ENCODE results near the gene MOV10L1.

The MOV10L1 gene

GRCh38 chr22:50059881-50060262 is 29.9 kb upstream of the MOV10L1 start:
- DNase-seq: no peak

- DNase-seq: no peak
Observed at GRCh38 chr22:50060441-50061140, 29.2 kb upstream of the MOV10L1 start.

GRCh38 chr22:50061141-50061823 is 28.5 kb upstream of the MOV10L1 start:
- no peak for DNase-seq

GRCh38 chr22:50061824-50062355 is 27.9 kb upstream of the MOV10L1 start:
- DNase-seq: no peak

- DNase-seq: no peak
Observed at GRCh38 chr22:50062509-50063135, 27.2 kb upstream of the MOV10L1 start.

GRCh38 chr22:50063589-50064393 is 26.0 kb upstream of the MOV10L1 start:
- DNase-seq: no peak

GRCh38 chr22:50064453-50064852 is 25.4 kb upstream of the MOV10L1 start:
- DNase-seq: no peak

GRCh38 chr22:50067244-50067643 is 22.6 kb upstream of the MOV10L1 start:
- no peak for DNase-seq

- DNase-seq: no peak
Observed at GRCh38 chr22:50068096-50068495, 21.7 kb upstream of the MOV10L1 start.

GRCh38 chr22:50070366-50070765 is 19.4 kb upstream of the MOV10L1 start:
- DNase-seq: no peak

GRCh38 chr22:50071432-50072166 is 18.2 kb upstream of the MOV10L1 start:
- DNase-seq: no peak

GRCh38 chr22:50072167-50072555 is 17.6 kb upstream of the MOV10L1 start:
- DNase-seq: no peak

- no peak for DNase-seq
Observed at GRCh38 chr22:50072714-50073538, 16.9 kb upstream of the MOV10L1 start.

- DNase-seq: no peak
Observed at GRCh38 chr22:50074056-50074455, 15.8 kb upstream of the MOV10L1 start.

- DNase-seq: no peak
Observed at GRCh38 chr22:50074551-50075530, 15.0 kb upstream of the MOV10L1 start.

GRCh38 chr22:50076646-50077535 is 12.9 kb upstream of the MOV10L1 start:
- DNase-seq: no peak

GRCh38 chr22:50078246-50078645 is 11.6 kb upstream of the MOV10L1 start:
- DNase-seq: no peak

GRCh38 chr22:50078761-50079160 is 11.0 kb upstream of the MOV10L1 start:
- DNase-seq: no peak

GRCh38 chr22:50080077-50080465 is 9.7 kb upstream of the MOV10L1 start:
- DNase-seq: no peak

Measured in activated naive CD4-positive, alpha-beta T cell (primary cell).